ENCODE data around the gene RAE1. TPM values are rescaled to one million over a fixed set of nuclear protein-coding genes. Genes with fewer than 3 reads are reported as not detected.

The RAE1 gene
- total RNA-seq, 1 experiment from 2014 or later: 46.3 TPM

DNA sequence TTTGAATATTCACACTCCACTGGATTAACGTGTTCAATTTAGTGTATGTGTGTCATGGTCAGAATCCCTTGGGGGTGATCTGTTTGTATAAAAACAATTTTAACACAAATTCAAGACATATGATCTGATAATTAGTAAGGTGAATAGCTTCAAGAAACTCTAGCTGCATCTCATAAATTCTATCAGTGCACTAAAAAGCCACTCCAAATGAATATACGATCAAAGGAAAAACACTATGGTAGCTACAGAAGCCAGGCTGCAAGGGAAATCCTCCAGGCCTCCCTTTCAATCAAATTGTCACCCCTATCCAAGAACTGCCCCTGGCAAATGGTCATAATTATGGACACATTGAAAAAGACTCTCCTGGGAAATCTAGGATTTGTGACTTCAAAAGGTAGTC, 9.4 kb upstream of the RAE1 start:
- Histone ChIP-seq H3K9me2 (ENCODE audit: insufficient read depth) (no peaks in the 10 kb centered on the region), H3K79me2 (ENCODE audit: insufficient read depth, low read length) (no peaks in the 10 kb centered on the region), H3K36me3 (ENCODE audit: control insufficient read depth in 1 of 2, insufficient read depth in 2 of 2, low read length in 2 of 2) (no peaks in the 10 kb centered on the region), H2AFZ (ENCODE audit: low read depth, low read length, poor library complexity, severe bottlenecking) (no peak overlapping the region), H3K27me3 (ENCODE audit: insufficient read depth, low read length) (no peaks in the 10 kb centered on the region), H3K27ac (ENCODE audit: low read depth, low read length) (no peak overlapping the region), H3K9ac (ENCODE audit: low read length) (no peak overlapping the region), H4K20me1 (ENCODE audit: insufficient read depth) (no peaks in the 10 kb centered on the region), H3K4me3 (replicated peaks in 1 of 2; ENCODE audit: low read depth in 1 of 2, low read length in 2 of 2) (no peak overlapping the region), H3K9me3 (ENCODE audit: control insufficient read depth in 1 of 2, insufficient read depth in 1 of 2, low read depth in 1 of 2, low read length in 2 of 2) (no peaks in the 10 kb centered on the region), H3K4me1 (ENCODE audit: control insufficient read depth in 1 of 2, insufficient read depth in 2 of 2, low read length in 2 of 2) (no peaks in the 10 kb centered on the region), H3K4me2 (ENCODE audit: low read length) (no peak overlapping the region)
- DNase-seq (ENCODE audit: low read depth, low spot score) (no peak), ATAC-seq (no peak)
- intact Hi-C loops (cut with micrococcal nuclease): no loop called here
- no TSS peak for BruUV-seq (replicated peaks)
- ChIA-PET POLR2A (no interaction called here), RAD21 (ENCODE audit: low non-redundant PET in 1 of 2, low total read pairs in 2 of 2, uncharacterized antibody in 2 of 2, unreplicated experiment in 2 of 2) (no interaction called here), CTCF (interaction anchor here (1.0 to 1.1 kb wide), 2 partner anchors 9 to 250 kb away, joined by 4 read pairs; no protein-coding TSS in a partner anchor)
- no peak for TF ChIP-seq ELF1 (IDR thresholded peaks at IDR 0.05; ENCODE audit: borderline replicate concordance, low read depth)
- no peak for TF ChIP-seq CEBPB (IDR thresholded peaks at IDR 0.05; ENCODE audit: low read depth)

DNA sequence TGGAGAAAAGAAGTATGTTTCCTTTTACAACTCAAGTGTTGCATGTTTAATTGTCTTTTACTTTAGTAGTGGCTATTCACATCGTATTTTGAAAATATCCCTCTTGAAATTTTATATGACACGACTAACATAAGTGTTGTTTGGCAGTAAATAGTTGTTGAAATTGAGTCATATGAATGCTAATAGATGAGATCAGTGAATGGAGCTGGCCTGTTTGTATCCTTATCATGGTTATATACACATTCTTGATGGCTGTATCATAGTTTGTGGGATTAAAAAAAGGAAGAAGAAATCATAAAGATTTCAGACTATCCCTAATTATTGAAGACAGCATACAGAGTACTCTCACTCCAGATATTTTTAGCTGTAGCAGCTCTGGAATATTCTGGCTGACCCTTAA, 8.2 kb upstream of the RAE1 start:
- Histone ChIP-seq H3K79me2 (ENCODE audit: insufficient read depth, low read length) (no peaks in the 10 kb centered on the region), H3K9me3 (ENCODE audit: control insufficient read depth in 1 of 2, insufficient read depth in 1 of 2, low read depth in 1 of 2, low read length in 2 of 2) (no peaks in the 10 kb centered on the region), H3K4me3 (replicated peaks in 1 of 2; ENCODE audit: low read depth in 1 of 2, low read length in 2 of 2) (no peak overlapping the region), H3K36me3 (ENCODE audit: control insufficient read depth in 1 of 2, insufficient read depth in 2 of 2, low read length in 2 of 2) (no peaks in the 10 kb centered on the region), H3K9ac (ENCODE audit: low read length) (no peak overlapping the region), H2AFZ (ENCODE audit: low read depth, low read length, poor library complexity, severe bottlenecking) (no peak overlapping the region), H3K9me2 (ENCODE audit: insufficient read depth) (no peaks in the 10 kb centered on the region), H3K27ac (ENCODE audit: low read depth, low read length) (no peak overlapping the region), H3K4me2 (ENCODE audit: low read length) (no peak overlapping the region), H3K4me1 (ENCODE audit: control insufficient read depth in 1 of 2, insufficient read depth in 2 of 2, low read length in 2 of 2) (no peaks in the 10 kb centered on the region), H3K27me3 (ENCODE audit: insufficient read depth, low read length) (no peaks in the 10 kb centered on the region), H4K20me1 (ENCODE audit: insufficient read depth) (no peaks in the 10 kb centered on the region)
- RAD21 ChIA-PET (ENCODE audit: low non-redundant PET in 1 of 2, low total read pairs in 2 of 2, uncharacterized antibody in 2 of 2, unreplicated experiment in 2 of 2): no interaction called here
- intact Hi-C loops (cut with micrococcal nuclease): no loop called here
- no peak for ATAC-seq
- POLR2A ChIA-PET: no interaction called here
- TF ChIP-seq SIN3A (IDR thresholded peaks at IDR 0.05; ENCODE audit: low read depth): no peak
- TF ChIP-seq FOSL1 (IDR thresholded peaks at IDR 0.05; ENCODE audit: low read depth): no peak
- TF ChIP-seq CEBPB (IDR thresholded peaks at IDR 0.05; ENCODE audit: low read depth): no peak
- TF ChIP-seq, protein P1, sequence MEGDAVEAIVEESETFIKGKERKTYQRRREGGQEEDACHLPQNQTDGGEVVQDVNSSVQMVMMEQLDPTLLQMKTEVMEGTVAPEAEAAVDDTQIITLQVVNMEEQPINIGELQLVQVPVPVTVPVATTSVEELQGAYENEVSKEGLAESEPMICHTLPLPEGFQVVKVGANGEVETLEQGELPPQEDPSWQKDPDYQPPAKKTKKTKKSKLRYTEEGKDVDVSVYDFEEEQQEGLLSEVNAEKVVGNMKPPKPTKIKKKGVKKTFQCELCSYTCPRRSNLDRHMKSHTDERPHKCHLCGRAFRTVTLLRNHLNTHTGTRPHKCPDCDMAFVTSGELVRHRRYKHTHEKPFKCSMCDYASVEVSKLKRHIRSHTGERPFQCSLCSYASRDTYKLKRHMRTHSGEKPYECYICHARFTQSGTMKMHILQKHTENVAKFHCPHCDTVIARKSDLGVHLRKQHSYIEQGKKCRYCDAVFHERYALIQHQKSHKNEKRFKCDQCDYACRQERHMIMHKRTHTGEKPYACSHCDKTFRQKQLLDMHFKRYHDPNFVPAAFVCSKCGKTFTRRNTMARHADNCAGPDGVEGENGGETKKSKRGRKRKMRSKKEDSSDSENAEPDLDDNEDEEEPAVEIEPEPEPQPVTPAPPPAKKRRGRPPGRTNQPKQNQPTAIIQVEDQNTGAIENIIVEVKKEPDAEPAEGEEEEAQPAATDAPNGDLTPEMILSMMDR (IDR thresholded peaks at IDR 0.05 in 2 of 3, conservative IDR thresholded peaks at IDR 0.05 in 1 of 3; ENCODE audit: borderline replicate concordance in 1 of 3, insufficient read depth in 1 of 3, low read depth in 2 of 3, low read length in 2 of 3): no peak
- TF ChIP-seq TCF7L2 (IDR thresholded peaks at IDR 0.05; ENCODE audit: borderline replicate concordance, extremely low read depth, insufficient read depth, insufficient read length): no peak
- BruUV-seq (replicated peaks): no TSS peak
- CTCF ChIA-PET: interaction anchor here (1.1 to 2.0 kb wide), 3 partner anchors 10 to 251 kb away, joined by 4 to 8 read pairs (median 7); no protein-coding TSS in a partner anchor
- DNase-seq (ENCODE audit: low read depth, low spot score): no peak

All from HCT116 (cell line).